HepG2 (cell line): ENCODE measurements around the gene GNAS-AS1. TPM values are rescaled to one million over a fixed set of nuclear protein-coding genes. Genes with fewer than 3 reads are reported as not detected.
A peak's percentile ranks its signal among the peaks of the same experiment; 100 is the strongest.

Experiments used
- ARNT ChIP-seq: fragments of 450-650 bp; IDR thresholded peaks from 2 replicates; pipeline ENCODE4 v1.6.1; 2017
- ERF ChIP-seq: IDR thresholded peaks from 2 replicates; pipeline ENCODE4 v1.6.1; 2018; ENCODE audit warnings: missing biosample characterization, missing genetic modification reagents
- FOXK1 ChIP-seq: sonication (generic); formaldehyde crosslinking; IDR thresholded peaks from 2 replicates; pipeline ENCODE4 v1.4.0; 2020; ENCODE audit warnings: low read depth, missing genetic modification reagents, borderline replicate concordance
- HNRNPL ChIP-seq: fragments of 200-400 bp; formaldehyde crosslinking; IDR thresholded peaks from 2 replicates; pipeline ENCODE4 v1.6.1; 2017; ENCODE audit warnings: mild to moderate bottlenecking, low read depth, low read length
- RXRB ChIP-seq: IDR thresholded peaks from 2 replicates; pipeline ENCODE4 v1.6.1; 2016; ENCODE audit warnings: borderline replicate concordance, missing genetic modification reagents, missing compliant biosample characterization
- YY1 ChIP-seq: IDR thresholded peaks from 2 replicates; pipeline ENCODE4 v1.6.1; 2011; ENCODE audit warnings: low read length, low read depth, moderate library complexity, mild to moderate bottlenecking; ENCODE audit not compliant: insufficient read depth, insufficient replicate concordance
- ZNF460 ChIP-seq: sonication (generic); formaldehyde crosslinking; IDR thresholded peaks from 2 replicates; pipeline ENCODE4 v1.5.1; 2020; ENCODE audit warnings: missing genetic modification reagents, mild to moderate bottlenecking, borderline replicate concordance
- polyA plus RNA-seq, 8 experiments: library from polyadenylated mRNA; depleted of rRNA in 3 of 8; stranded (reverse) in 7 of 8; unstranded in 1 of 8; fragments of >200 nt; fragmentation: Illumina TruSeq in 4 of 8; extraction: Trizol in 4 of 8; gene quantifications; 2 replicates each; pipeline versions ENCODE4 v1.2.1 to v1.2.3, GENCODE V29; 2011 to 2016; ENCODE audit warnings: low read depth in 4 of 8, missing spikeins in 1 of 8, mixed read lengths in 1 of 8; ENCODE audit not compliant: insufficient read depth in 1 of 8
- total RNA-seq, 5 experiments: library from RNA; depleted of rRNA; stranded (reverse); fragments of >200 nt; fragmentation: Illumina TruSeq; extraction: Trizol; gene quantifications; 2 replicates each; pipeline ENCODE4 v1.2.3, GENCODE V29; 2016; ENCODE audit warnings: low read depth in 1 of 5
- TF ChIP-seq, protein P1 (sequence below): sonication (generic); formaldehyde crosslinking; IDR thresholded peaks from 2 replicates; pipeline ENCODE4 v1.8.0; 2022; ENCODE audit warnings: missing genetic modification reagents, mild to moderate bottlenecking, moderate library complexity, borderline replicate concordance
- TF ChIP-seq, protein P2 (sequence below), 2 experiments: sonication (generic) in 1 of 2; formaldehyde crosslinking in 1 of 2; IDR thresholded peaks; 2 replicates each; pipeline versions ENCODE4 v1.6.1 to v1.9.0; 2014 to 2022; ENCODE audit warnings: antibody characterized with exemption in 1 of 2, borderline replicate concordance in 1 of 2, inconsistent platforms in 1 of 2, low read depth in 1 of 2, missing genetic modification reagents in 1 of 2
- TF ChIP-seq, protein P3 (sequence below): sonication (generic); formaldehyde crosslinking; IDR thresholded peaks from 2 replicates; pipeline ENCODE4 v1.8.0; 2022; ENCODE audit warnings: mild to moderate bottlenecking, missing genetic modification reagents
- TF ChIP-seq, protein P4 (sequence below): sonication (generic); formaldehyde crosslinking; IDR thresholded peaks from 2 replicates; pipeline ENCODE4 v1.5.1; 2020; ENCODE audit warnings: missing genetic modification reagents, mild to moderate bottlenecking, borderline replicate concordance
- TF ChIP-seq, protein P5 (sequence below): sonication (generic); formaldehyde crosslinking; IDR thresholded peaks from 2 replicates; pipeline ENCODE4 v1.8.0; 2022; ENCODE audit warnings: low read depth, missing genetic modification reagents
- TF ChIP-seq, protein P6 (sequence below): fragments of 450-650 bp; IDR thresholded peaks from 2 replicates; pipeline ENCODE4 v1.6.1; 2017

Gene GNAS-AS1
- total and polyA plus RNA-seq, 2 of the 13 experiments (the other 11 are each of a cell fraction or from before 2014, with no cell fraction given), result not detected

DNA sequence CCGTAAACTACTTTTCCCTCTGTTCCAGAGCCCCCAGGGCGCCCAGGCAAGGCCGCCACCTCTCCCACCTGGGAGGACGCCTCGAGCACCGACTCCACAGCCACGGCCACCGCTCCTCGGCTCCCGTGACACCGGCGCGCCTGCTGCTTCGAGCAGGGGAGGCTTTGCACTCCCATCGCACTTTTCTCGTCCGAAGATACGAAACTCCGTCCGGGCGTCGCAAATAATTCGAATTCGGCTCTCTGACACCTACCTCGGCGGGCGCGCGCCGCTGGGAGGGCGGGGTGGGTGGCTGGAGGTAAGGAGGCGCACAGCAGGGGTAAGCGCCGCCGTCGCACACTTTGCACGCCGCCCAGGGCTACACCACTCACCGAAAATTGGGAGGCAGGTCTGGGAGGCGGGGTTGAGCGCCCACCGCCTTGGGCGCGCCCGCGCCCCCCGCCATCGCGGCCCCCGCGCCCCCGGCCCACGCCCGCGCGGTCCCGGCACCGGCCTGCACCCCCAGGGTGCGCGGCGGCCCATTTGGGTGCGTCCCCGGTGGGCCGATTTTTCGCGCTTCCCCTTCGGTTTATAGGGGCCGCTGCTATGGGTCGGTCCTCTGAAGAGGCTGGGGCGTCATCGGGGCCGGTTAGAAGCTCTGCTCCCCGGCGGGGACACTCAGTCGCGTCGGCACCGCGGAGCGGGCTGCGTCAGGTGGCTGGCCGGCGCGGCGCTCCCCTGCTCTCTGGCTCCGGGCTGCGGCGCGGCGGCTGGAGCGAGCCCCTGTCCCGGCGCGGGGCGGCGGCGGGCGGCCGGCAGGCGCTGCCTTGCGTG lies 38.0 kb upstream of the GNAS-AS1 start (continued):
- TF ChIP-seq, protein P1, sequence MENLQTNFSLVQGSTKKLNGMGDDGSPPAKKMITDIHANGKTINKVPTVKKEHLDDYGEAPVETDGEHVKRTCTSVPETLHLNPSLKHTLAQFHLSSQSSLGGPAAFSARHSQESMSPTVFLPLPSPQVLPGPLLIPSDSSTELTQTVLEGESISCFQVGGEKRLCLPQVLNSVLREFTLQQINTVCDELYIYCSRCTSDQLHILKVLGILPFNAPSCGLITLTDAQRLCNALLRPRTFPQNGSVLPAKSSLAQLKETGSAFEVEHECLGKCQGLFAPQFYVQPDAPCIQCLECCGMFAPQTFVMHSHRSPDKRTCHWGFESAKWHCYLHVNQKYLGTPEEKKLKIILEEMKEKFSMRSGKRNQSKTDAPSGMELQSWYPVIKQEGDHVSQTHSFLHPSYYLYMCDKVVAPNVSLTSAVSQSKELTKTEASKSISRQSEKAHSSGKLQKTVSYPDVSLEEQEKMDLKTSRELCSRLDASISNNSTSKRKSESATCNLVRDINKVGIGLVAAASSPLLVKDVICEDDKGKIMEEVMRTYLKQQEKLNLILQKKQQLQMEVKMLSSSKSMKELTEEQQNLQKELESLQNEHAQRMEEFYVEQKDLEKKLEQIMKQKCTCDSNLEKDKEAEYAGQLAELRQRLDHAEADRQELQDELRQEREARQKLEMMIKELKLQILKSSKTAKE (CRISPR knock-in tag), result no peak
- TF ChIP-seq, protein P2, sequence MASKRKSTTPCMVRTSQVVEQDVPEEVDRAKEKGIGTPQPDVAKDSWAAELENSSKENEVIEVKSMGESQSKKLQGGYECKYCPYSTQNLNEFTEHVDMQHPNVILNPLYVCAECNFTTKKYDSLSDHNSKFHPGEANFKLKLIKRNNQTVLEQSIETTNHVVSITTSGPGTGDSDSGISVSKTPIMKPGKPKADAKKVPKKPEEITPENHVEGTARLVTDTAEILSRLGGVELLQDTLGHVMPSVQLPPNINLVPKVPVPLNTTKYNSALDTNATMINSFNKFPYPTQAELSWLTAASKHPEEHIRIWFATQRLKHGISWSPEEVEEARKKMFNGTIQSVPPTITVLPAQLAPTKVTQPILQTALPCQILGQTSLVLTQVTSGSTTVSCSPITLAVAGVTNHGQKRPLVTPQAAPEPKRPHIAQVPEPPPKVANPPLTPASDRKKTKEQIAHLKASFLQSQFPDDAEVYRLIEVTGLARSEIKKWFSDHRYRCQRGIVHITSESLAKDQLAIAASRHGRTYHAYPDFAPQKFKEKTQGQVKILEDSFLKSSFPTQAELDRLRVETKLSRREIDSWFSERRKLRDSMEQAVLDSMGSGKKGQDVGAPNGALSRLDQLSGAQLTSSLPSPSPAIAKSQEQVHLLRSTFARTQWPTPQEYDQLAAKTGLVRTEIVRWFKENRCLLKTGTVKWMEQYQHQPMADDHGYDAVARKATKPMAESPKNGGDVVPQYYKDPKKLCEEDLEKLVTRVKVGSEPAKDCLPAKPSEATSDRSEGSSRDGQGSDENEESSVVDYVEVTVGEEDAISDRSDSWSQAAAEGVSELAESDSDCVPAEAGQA (IDR thresholded peaks at IDR 0.05; ENCODE audit: low read depth), result peak; percentile 52; the same call in 1 of the 2 replicates
- TF ChIP-seq, protein P2 (CRISPR knock-in tag; IDR thresholded peaks at IDR 0.05; ENCODE audit: borderline replicate concordance), result no peak
- TF ChIP-seq, protein P3, sequence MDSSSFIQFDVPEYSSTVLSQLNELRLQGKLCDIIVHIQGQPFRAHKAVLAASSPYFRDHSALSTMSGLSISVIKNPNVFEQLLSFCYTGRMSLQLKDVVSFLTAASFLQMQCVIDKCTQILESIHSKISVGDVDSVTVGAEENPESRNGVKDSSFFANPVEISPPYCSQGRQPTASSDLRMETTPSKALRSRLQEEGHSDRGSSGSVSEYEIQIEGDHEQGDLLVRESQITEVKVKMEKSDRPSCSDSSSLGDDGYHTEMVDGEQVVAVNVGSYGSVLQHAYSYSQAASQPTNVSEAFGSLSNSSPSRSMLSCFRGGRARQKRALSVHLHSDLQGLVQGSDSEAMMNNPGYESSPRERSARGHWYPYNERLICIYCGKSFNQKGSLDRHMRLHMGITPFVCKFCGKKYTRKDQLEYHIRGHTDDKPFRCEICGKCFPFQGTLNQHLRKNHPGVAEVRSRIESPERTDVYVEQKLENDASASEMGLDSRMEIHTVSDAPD, result no peak
- TF ChIP-seq FOXK1, result no peak
- no peak for TF ChIP-seq YY1
- TF ChIP-seq, protein P4, sequence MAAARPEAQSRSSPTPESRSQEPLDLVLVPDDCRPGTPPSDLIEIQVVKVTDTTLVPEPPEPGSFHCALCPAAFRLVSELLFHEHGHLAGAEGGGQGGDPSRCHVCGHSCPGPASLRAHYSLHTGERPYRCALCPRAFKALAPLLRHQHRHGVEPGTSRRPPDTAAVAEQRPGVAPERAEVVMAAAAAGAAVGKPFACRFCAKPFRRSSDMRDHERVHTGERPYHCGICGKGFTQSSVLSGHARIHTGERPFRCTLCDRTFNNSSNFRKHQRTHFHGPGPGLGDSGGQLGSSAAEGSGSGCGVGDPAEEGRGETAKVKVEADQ (CRISPR knock-in tag), result 0 out of 2 replicates have a peak, but pooled peaks have one; percentile 47
- TF ChIP-seq HNRNPL, result 0 out of 2 replicates have a peak, but pooled peaks have one; percentile 46
- no peak for TF ChIP-seq ZNF460
- TF ChIP-seq, protein P5, sequence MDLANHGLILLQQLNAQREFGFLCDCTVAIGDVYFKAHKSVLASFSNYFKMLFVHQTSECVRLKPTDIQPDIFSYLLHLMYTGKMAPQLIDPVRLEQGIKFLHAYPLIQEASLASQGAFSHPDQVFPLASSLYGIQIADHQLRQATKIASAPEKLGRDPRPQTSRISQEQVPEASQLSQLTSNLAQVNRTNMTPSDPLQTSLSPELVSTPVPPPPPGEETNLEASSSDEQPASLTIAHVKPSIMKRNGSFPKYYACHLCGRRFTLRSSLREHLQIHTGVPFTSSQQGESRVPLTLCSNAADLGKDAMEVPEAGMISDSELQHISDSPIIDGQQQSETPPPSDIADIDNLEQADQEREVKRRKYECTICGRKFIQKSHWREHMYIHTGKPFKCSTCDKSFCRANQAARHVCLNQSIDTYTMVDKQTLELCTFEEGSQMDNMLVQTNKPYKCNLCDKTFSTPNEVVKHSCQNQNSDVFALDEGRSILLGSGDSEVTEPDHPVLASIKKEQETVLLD, result 0 out of 2 replicates have a peak, but pooled peaks have one; percentile 42
- TF ChIP-seq, protein P6, sequence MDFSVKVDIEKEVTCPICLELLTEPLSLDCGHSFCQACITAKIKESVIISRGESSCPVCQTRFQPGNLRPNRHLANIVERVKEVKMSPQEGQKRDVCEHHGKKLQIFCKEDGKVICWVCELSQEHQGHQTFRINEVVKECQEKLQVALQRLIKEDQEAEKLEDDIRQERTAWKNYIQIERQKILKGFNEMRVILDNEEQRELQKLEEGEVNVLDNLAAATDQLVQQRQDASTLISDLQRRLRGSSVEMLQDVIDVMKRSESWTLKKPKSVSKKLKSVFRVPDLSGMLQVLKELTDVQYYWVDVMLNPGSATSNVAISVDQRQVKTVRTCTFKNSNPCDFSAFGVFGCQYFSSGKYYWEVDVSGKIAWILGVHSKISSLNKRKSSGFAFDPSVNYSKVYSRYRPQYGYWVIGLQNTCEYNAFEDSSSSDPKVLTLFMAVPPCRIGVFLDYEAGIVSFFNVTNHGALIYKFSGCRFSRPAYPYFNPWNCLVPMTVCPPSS, result no peak
- TF ChIP-seq ARNT, result no peak
- 0 out of 2 replicates have a peak, but pooled peaks have one; percentile 7 for TF ChIP-seq RXRB (CRISPR knock-in tag)
- TF ChIP-seq ERF (CRISPR knock-in tag), result peak; percentile 36; the same call in 1 of the 2 replicates
